ENCODE measurements around the gene DLX6. TPM values are rescaled to one million over a fixed set of nuclear protein-coding genes. Genes with fewer than 3 reads are reported as not detected.

Gene DLX6
- total RNA-seq, result 1 to 10 TPM in 3 of 4 donors, under 1 TPM in 1; 0.59 to 5.0 (median 1.6) TPM

DNA sequence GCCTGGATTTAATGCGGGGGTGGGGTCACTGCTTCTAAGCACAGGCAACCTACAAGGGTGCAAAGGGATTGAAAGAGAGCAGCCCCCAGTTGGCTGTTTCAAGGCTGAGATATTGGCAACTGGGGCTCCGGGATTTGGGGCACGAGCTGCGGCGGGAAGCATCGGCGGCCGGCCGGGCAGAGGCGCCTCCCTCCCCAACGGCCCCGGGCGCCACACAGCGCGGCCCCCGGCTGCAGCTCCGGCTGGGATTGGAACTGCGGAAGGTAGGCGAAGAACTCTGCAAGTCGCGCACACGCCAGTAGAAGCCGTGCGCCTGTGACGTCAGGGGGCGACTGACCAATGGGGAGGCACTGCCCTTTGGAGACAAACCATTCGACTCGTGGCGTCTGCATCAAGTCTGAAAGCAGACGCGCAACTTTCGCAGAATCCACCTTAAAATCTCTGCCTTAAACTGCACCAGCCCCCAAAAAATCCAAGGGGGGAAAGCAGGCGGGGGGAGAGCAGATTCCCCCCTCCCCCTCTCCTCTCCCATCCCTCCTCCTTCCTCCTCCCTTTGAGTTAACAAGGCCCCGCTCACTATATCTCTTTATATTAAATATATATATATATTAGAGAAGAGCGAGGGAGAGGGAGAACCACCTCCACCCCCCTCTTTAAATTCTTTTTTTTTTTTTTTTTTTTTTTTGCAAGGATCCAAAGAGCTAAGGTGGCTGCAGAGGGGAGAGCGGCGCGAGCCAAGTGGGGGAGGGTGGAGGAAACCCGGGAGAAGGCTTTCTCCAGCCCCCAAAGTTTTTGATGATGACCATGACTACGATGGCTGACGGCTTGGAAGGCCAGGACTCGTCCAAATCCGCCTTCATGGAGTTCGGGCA lies at the start of gene DLX6:
TSS of gene DLX6 (plus strand) at position 371 of the 872 bp plus-strand sequence. CDS start at position 796, 425 bp downstream.
- DNase-seq (ENCODE audit: low spot score in 2 of 2), result no peak
- WGBS, 2 donors, result 2 to 3% methylated on average over 43 of the region's 44 CpGs
- TF ChIP-seq, protein P1, sequence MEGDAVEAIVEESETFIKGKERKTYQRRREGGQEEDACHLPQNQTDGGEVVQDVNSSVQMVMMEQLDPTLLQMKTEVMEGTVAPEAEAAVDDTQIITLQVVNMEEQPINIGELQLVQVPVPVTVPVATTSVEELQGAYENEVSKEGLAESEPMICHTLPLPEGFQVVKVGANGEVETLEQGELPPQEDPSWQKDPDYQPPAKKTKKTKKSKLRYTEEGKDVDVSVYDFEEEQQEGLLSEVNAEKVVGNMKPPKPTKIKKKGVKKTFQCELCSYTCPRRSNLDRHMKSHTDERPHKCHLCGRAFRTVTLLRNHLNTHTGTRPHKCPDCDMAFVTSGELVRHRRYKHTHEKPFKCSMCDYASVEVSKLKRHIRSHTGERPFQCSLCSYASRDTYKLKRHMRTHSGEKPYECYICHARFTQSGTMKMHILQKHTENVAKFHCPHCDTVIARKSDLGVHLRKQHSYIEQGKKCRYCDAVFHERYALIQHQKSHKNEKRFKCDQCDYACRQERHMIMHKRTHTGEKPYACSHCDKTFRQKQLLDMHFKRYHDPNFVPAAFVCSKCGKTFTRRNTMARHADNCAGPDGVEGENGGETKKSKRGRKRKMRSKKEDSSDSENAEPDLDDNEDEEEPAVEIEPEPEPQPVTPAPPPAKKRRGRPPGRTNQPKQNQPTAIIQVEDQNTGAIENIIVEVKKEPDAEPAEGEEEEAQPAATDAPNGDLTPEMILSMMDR (IDR thresholded peaks at IDR 0.05), result no peak
- no peak for TF ChIP-seq POLR2A (IDR thresholded peaks at IDR 0.05)
- intact Hi-C loops (cut with DNase I; ENCODE audit: low total_unique reads), result no loop called here
- H3K4me3 ChIP-seq (ENCODE audit: low read depth, poor library complexity, severe bottlenecking), result no peak within 1 kb of the TSS

DNA sequence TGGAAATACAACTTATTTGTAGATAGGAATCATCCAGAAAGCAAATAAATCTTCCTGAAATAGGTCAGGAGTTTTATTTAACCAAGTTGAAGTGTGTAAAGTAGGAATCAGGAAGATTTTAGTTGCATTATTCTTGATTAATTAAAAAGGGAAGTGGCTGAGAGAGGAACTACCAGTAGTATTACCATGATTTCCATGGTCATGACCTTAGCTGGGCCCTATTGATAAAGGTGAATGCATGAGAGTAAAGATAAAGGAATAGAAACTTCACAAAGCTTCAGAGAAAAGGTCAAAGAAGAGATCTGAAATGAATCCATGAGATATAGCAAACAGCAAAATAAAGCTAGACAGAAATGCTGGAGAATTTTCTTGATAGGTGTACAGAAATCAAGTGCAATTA lies 46.2 kb upstream of the DLX6 start:
- no peak for TF ChIP-seq POLR2A (IDR thresholded peaks at IDR 0.05)
- TF ChIP-seq, protein P1 (IDR thresholded peaks at IDR 0.05), result no peak
- DNase-seq (ENCODE audit: low spot score in 2 of 2), result no peak
- no peak overlapping the region for H3K4me3 ChIP-seq (ENCODE audit: low read depth, poor library complexity, severe bottlenecking)
- intact Hi-C loops (cut with DNase I; ENCODE audit: low total_unique reads), result no loop called here

DNA sequence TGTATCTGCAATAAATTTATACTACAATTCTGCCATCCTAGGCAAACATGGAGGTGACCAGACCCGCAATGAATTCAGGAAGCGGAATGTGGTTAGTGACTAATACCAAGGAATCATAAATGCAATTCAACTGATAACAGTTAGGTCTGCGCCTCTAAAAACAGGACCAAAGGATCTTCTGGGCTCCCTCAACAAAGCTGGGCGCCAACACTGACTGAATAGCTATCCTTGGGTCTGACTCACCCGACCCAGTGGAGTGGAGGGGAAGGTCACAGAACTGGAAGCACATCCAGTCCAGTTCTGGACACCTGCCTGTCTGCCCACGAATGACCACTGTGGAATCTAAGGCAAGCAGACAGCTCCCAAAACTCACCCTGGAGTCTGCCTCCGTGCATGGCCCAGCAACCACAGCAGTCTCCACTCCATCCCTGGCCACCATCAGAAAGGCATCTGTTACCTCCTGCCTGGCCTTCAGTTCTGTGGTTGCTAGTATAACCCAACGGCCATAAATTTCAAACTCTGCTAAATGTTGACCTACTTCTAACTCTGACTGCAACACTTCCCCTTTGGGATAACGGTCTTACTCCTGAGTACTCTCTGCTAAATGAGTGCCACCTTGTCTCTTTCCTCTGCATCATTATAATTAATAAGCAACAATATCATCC lies 43.0 kb upstream of the DLX6 start:
- TF ChIP-seq, protein P1 (IDR thresholded peaks at IDR 0.05), result no peak
- no peak for TF ChIP-seq POLR2A (IDR thresholded peaks at IDR 0.05)
- intact Hi-C loops (cut with DNase I; ENCODE audit: low total_unique reads), result no loop called here
- WGBS, 2 donors, result 72 to 78% methylated on average over 9 of the region's 9 CpGs
- H3K4me3 ChIP-seq (ENCODE audit: low read depth, poor library complexity, severe bottlenecking), result no peak overlapping the region
- no peak for DNase-seq (ENCODE audit: low spot score in 2 of 2)

DNA sequence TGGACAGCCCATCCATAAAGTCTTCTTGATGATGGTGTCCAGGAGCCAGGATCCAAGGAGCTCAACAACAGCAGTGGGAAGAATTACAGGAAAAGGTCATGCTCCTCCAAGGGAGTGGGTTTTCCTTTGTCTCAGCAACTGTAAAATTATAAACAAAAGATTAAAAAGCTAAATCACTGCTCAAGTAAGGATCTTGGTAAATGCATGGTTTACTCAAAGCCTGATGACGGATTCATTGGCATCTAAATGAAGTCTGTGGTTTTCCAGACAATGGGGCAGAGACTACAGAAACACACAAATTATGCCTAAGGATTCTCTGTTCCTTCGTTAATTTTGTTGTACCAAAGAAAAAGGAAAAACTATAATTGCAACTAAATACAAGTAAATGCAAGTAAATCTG lies 36.4 kb upstream of the DLX6 start:
- WGBS, 2 donors, result 71 to 76% methylated on average over 2 of the region's 2 CpGs
- intact Hi-C loops (cut with DNase I; ENCODE audit: low total_unique reads), result no loop called here
- no peak overlapping the region for H3K4me3 ChIP-seq (ENCODE audit: low read depth, poor library complexity, severe bottlenecking)
- DNase-seq (ENCODE audit: low spot score in 2 of 2), result no peak
- no peak for TF ChIP-seq POLR2A (IDR thresholded peaks at IDR 0.05)
- TF ChIP-seq, protein P1 (IDR thresholded peaks at IDR 0.05), result no peak

DNA sequence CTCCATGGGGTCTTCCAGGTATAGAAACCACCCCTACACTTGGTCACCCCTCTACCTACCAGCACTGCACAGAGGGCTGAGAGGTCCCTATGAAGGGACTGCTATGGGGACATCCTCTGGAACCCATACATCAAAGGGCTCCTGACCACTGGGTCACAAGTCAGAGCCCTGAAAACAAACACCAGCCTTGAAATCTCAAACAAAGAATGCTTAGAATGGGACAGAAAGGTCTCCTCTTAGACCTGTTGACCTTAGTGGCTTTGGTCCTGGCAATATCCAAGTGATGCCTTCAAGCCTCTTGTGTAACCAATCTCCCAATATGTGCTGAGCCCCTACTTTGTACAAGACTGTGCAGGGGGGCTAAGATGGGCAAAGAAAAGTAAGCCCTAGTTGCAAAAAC lies 34.6 kb upstream of the DLX6 start:
- intact Hi-C loops (cut with DNase I; ENCODE audit: low total_unique reads), result no loop called here
- TF ChIP-seq POLR2A (IDR thresholded peaks at IDR 0.05), result no peak
- TF ChIP-seq, protein P1 (IDR thresholded peaks at IDR 0.05), result no peak

More for the DNA sequence above, 34.6 kb upstream of the DLX6 start:
- no peak for DNase-seq (ENCODE audit: low spot score in 2 of 2)
- no peak overlapping the region for H3K4me3 ChIP-seq (ENCODE audit: low read depth, poor library complexity, severe bottlenecking)

Measured in lower leg skin (tissue), 4 donors.